Stomach (tissue), 19 donors: ENCODE data around the gene GPER1. TPM values are rescaled to one million over a fixed set of nuclear protein-coding genes. Genes with fewer than 3 reads are reported as not detected.
"Not testable (repeated sequence)": the region's sequence is repeated elsewhere in the genome, so short reads cannot be mapped to it uniquely, and the experiment has no call there.

Source experiments
- DNase-seq, 2 donors: peaks; one replicate each; pipeline versions ENCODE4 v3.0.0 to v3.0.0-alpha.2; 2013 to 2019
- H3K27ac ChIP-seq, 5 donors: fragments of 200-600 bp in 4 of 5; sonication (generic) in 4 of 5; one replicate each; pipeline ENCODE4 v1.5.1; 2013 to 2019; ENCODE audit warnings: mild to moderate bottlenecking in 1 of 5, moderate library complexity in 1 of 5
- H3K27me3 ChIP-seq, 3 donors: fragments of 200-600 bp; sonication (generic); one replicate each; pipeline ENCODE4 v1.5.1; 2017 to 2019; ENCODE audit warnings: mixed run types in 1 of 3
- H3K36me3 ChIP-seq, 4 donors: fragments of 200-600 bp; sonication (generic); 1 replicate in 3 of 4; 2 replicates in 1 of 4; pipeline ENCODE4 v1.5.1; 2016 to 2019
- H3K4me1 ChIP-seq, 4 donors: fragments of 200-600 bp; sonication (generic); one replicate each; pipeline ENCODE4 v1.5.1; 2016 to 2019
- H3K4me3 ChIP-seq, 4 donors: fragments of 200-600 bp; sonication (generic) in 3 of 4; one replicate each; pipeline ENCODE4 v1.5.1; 2016 to 2019; ENCODE audit warnings: mild to moderate bottlenecking in 1 of 4
- H3K9me3 ChIP-seq, 4 donors: fragments of 200-600 bp; sonication (generic); one replicate each; pipeline ENCODE4 v1.5.1; 2016 to 2019
- CTCF ChIP-seq, 7 experiments: fragments of 450-650 bp in 4 of 7; fragments of 200-600 bp in 3 of 7; sonication (generic) in 3 of 7; IDR thresholded peaks; one replicate each; pipeline ENCODE4 v1.5.1; 2016 to 2019; ENCODE audit warnings: antibody characterized with exemption in 7 of 7, control low read depth in 2 of 7, mild to moderate bottlenecking in 1 of 7
- EP300 ChIP-seq: sonication (generic); formaldehyde crosslinking; IDR thresholded peaks from one replicate; pipeline ENCODE4 v1.6.1; 2017; ENCODE audit warnings: antibody characterized with exemption
- POLR2A ChIP-seq, 4 donors: fragments of 450-650 bp; IDR thresholded peaks; one replicate each; pipeline ENCODE4 v1.6.1; 2016; ENCODE audit warnings: antibody characterized with exemption in 4 of 4, control low read depth in 2 of 4, mild to moderate bottlenecking in 1 of 4, moderate library complexity in 1 of 4
- POLR2AphosphoS5 ChIP-seq, 3 donors: sonication (generic); formaldehyde crosslinking; IDR thresholded peaks; one replicate each; pipeline ENCODE4 v1.6.1; 2016; ENCODE audit warnings: antibody characterized with exemption in 3 of 3
- WGBS, 5 donors: extraction: QIAGEN DNeasy Blood & Tissue Kit in 3 of 5; methylation state at CpG; one replicate each; pipeline versions ENCODE4 v1.1.5 to v1.1.7; 2013 to 2018; 5-methylcytosine and 5-hydroxymethylcytosine counted together
- intact Hi-C: fragments of 100-400 bp; cut with DNase I; formaldehyde crosslinking; loops from one replicate; pipeline ENCODE4 v1.15.1; 2023; ENCODE audit warnings: low total_unique reads
- long read RNA-seq, 10 donors: transcript quantifications; one replicate each; lab custom pipeline, GENCODE V29; 2026
- polyA plus RNA-seq, 3 donors: library from polyadenylated mRNA; stranded (reverse); fragments of 200-250 nt; gene quantifications; one replicate each; pipeline ENCODE4 v1.2.3, GENCODE V29; 2013
- total RNA-seq, 5 donors: library from RNA; depleted of rRNA; stranded (reverse); fragments of >200 nt; gene quantifications; one replicate each; pipeline versions ENCODE4 v1.1.0 to v1.2.3, GENCODE V29; 2014 to 2016
- donor health status: healthy with polysubstance abuse.
- donor health status: Bipolar disorder and iron deficiency.
- donor health status: healthy.

GPER1 gene
- total RNA-seq (10 to 100 TPM in 2 of 5 donors, 1 to 10 TPM in 1, under 1 TPM in 1, not detected in 1; 0.58 to 18.3 (median 9.7) TPM), polyA plus RNA-seq (10 to 100 TPM; 21.9 to 31.2 (median 26.0) TPM)
- long read RNA-seq, donor 1 = 0 reads
- long read RNA-seq, donor 2, partial matches to known transcripts = 0 of 1 reads
- long read RNA-seq, donor 2, other reads (novel, unspliced or antisense) = 0 of 1 reads
- long read RNA-seq, donor 3, partial matches to known transcripts = 0 of 3 reads
- long read RNA-seq, donor 3, other reads (novel, unspliced or antisense) = 0 of 3 reads
- long read RNA-seq, donor 4 = 0 reads
- long read RNA-seq, donor 5, transcript GPER1-202 (2 exons, 2,639 nt) = major isoform, 7 of 10 reads
- long read RNA-seq, donor 5, partial matches to known transcripts = 0 of 10 reads
- long read RNA-seq, donor 5, other reads (novel, unspliced or antisense) = 0 of 10 reads
- long read RNA-seq, donor 6, partial matches to known transcripts = 0 of 1 reads
- long read RNA-seq, donor 6, other reads (novel, unspliced or antisense) = 0 of 1 reads
- long read RNA-seq, donor 7, partial matches to known transcripts = 0 of 1 reads
- long read RNA-seq, donor 7, other reads (novel, unspliced or antisense) = 0 of 1 reads
- long read RNA-seq, donor 8, transcript GPER1-202 (2 exons, 2,639 nt) = major isoform, 5 of 6 reads
- long read RNA-seq, donor 8, partial matches to known transcripts = 0 of 6 reads
- long read RNA-seq, donor 8, other reads (novel, unspliced or antisense) = 0 of 6 reads
- long read RNA-seq, donor 9, partial matches to known transcripts = 0 of 4 reads
- long read RNA-seq, donor 9, other reads (novel, unspliced or antisense) = 0 of 4 reads
- long read RNA-seq, donor 10 = 0 reads

GRCh38 chr7:1087952-1088920 lies at the start of gene GPER1:
GPER1 (plus strand) TSS chr7:1088113; CDS start chr7:1091729, 3,616 bp downstream.
- peaks cover 0 to 24% (median 19%) of the 10 kb centered on the region in 4 donors for H3K36me3 ChIP-seq
- TF ChIP-seq POLR2AphosphoS5 (IDR thresholded peaks at IDR 0.05) = peak; percentile 28 to 80 (median 76)
- TF ChIP-seq CTCF (IDR thresholded peaks at IDR 0.05) = peak in 1 of 7 experiments; percentile 21
- TF ChIP-seq EP300 = no peak
- TF ChIP-seq POLR2A (IDR thresholded peaks at IDR 0.05) = peak in 2 of 4 donors; percentile 52 to 86
- peak within 1 kb of the TSS; percentile 40 to 53 (median 48) for H3K4me3 ChIP-seq
- peaks cover 38 to 98% (median 74%) of the 10 kb centered on the region in 4 donors for H3K4me1 ChIP-seq
- no peaks in the 10 kb centered on the region for H3K27me3 ChIP-seq
- H3K9me3 ChIP-seq = no peaks in the 10 kb centered on the region
- intact Hi-C loops = no loop called here
- 15 to 33% (median 26%) methylated on average over 12 to 28 of the region's 28 CpGs for WGBS, 5 donors
- DNase-seq = peak; percentile 80 to 88
- peak within 1 kb of the TSS; percentile 75 to 84 (median 79) for H3K27ac ChIP-seq

GRCh38 chr7:1040233-1040632 lies 47.7 kb upstream of the GPER1 start:
- H3K27me3 ChIP-seq, DNase-seq, H3K9me3 ChIP-seq, intact Hi-C loops, H3K4me3 ChIP-seq, H3K36me3 ChIP-seq: not testable (repeated sequence)
- peaks cover 40 to 49% (median 44%) of the 10 kb centered on the region in 4 donors for H3K4me1 ChIP-seq
- peak overlapping the region in 2 of 5 donors; percentile 34 to 93 for H3K27ac ChIP-seq
- WGBS, 5 donors = 85 to 88% (median 86%) methylated on average over 1 of the region's 1 CpG

- WGBS, 5 donors = 48 to 68% (median 59%) methylated on average over 15 to 16 of the region's 16 CpGs
Observed at GRCh38 chr7:1040790-1041189, 47.1 kb upstream of the GPER1 start.

GRCh38 chr7:1041551-1042491 lies 46.1 kb upstream of the GPER1 start:
- H3K9me3 ChIP-seq = no peaks in the 10 kb centered on the region
- H3K4me1 ChIP-seq = peaks cover 54 to 65% (median 60%) of the 10 kb centered on the region in 4 donors
- TF ChIP-seq CTCF (IDR thresholded peaks at IDR 0.05) (no peak), POLR2AphosphoS5 (IDR thresholded peaks at IDR 0.05) (no peak), EP300 (no peak), POLR2A (IDR thresholded peaks at IDR 0.05) (no peak)
- no peak for DNase-seq
- intact Hi-C loops = no loop called here
- WGBS, 5 donors = 31 to 59% (median 40%) methylated on average over 13 to 40 of the region's 40 CpGs
- peak overlapping the region; percentile 85 to 93 (median 89) for H3K27ac ChIP-seq
- no peak overlapping the region for H3K4me3 ChIP-seq
- no peaks in the 10 kb centered on the region for H3K27me3 ChIP-seq
- H3K36me3 ChIP-seq = no peaks in the 10 kb centered on the region

More at GRCh38 chr7:1040790-1041189, 47.1 kb upstream of the GPER1 start:
- intact Hi-C loops = no loop called here
- Histone ChIP-seq H3K27me3 (no peaks in the 10 kb centered on the region), H3K4me3 (no peak overlapping the region), H3K4me1 (peaks cover 45 to 55% (median 50%) of the 10 kb centered on the region in 4 donors), H3K9me3 (no peaks in the 10 kb centered on the region), H3K36me3 (no peaks in the 10 kb centered on the region), H3K27ac (peak overlapping the region in 2 of 5 donors; percentile 34 to 93)
- no peak for TF ChIP-seq EP300
- peak in 1 of 3 donors; percentile 9 for TF ChIP-seq POLR2AphosphoS5 (IDR thresholded peaks at IDR 0.05)
- peak in 1 of 2 donors; percentile 82 for DNase-seq
